HepG2 (cell line): Measurements from ENCODE around the gene PPP1CC. TPM values are rescaled to one million over a fixed set of nuclear protein-coding genes. Genes with fewer than 3 reads are reported as not detected.

Experiments used
- ATAC-seq: fragments of 200-7000 bp; cut with Tn5 transposase; 3 replicates; pipeline ENCODE4 v1.9.1; 2020; ENCODE audit warnings: mild to moderate bottlenecking, moderate library complexity
- BruUV-seq: library from RNA; stranded (reverse); fragments of 400-500 nt; replicated peaks from 2 replicates; lab custom pipeline; 2021; lab: Mats Ljungman, UMichigan
- CTCF ChIA-PET: fragments of 300-600 bp; formaldehyde crosslinking; extraction: SDS; loops from one replicate; lab custom pipeline; 2021; ENCODE audit warnings: low total read pairs, inconsistent platforms, low intra/inter-chr PET ratio; lab: Yijun Ruan, JAX
- POLR2A ChIA-PET: fragments of 350-600 bp; sonication (Branson Sonifier 250); formaldehyde crosslinking; loops from one replicate; lab custom pipeline; 2020; ENCODE audit warnings: antibody characterized with exemption, inconsistent platforms; lab: Yijun Ruan, JAX
- DNase-seq: peaks from one replicate; pipeline ENCODE4 v3.0.0-alpha.2; 2015; ENCODE audit warnings: low spot score
- FAIRE-seq: peaks from 3 replicates; lab custom pipeline; 2011; peaks lifted over from hg19 to GRCh38; lab: Jason Lieb, UNC
- H2AFZ ChIP-seq: one replicate; pipeline ENCODE4 v1.6.1; 2011; ENCODE audit warnings: low read length, inconsistent platforms
- H3K27ac ChIP-seq: fragments of 300-600 bp; 3 replicates; pipeline ENCODE4 v1.8.0; 2011; ENCODE audit warnings: mixed run types, mild to moderate bottlenecking, mixed read lengths, low read length, inconsistent platforms; ENCODE audit not compliant: insufficient read depth; ENCODE audit errors: extremely low read length
- H3K27me3 ChIP-seq, 2 experiments: fragments of 200-600 bp in 1 of 2; 2 replicates in 1 of 2; 3 replicates in 1 of 2; pipeline versions ENCODE4 v1.6.0 to v1.8.0; 2011; ENCODE audit warnings: low read length in 2 of 2, mild to moderate bottlenecking in 2 of 2, moderate library complexity in 2 of 2, inconsistent platforms in 1 of 2; ENCODE audit not compliant: insufficient read depth in 2 of 2, control insufficient read depth in 1 of 2
- H3K36me3 ChIP-seq, 2 experiments: fragments of 200-600 bp in 1 of 2; replicated peaks in 1 of 2; 2 replicates in 1 of 2; 3 replicates in 1 of 2; pipeline versions ENCODE4 v1.5.1 to v1.8.0; 2011; ENCODE audit warnings: low read length in 2 of 2, inconsistent platforms in 1 of 2; ENCODE audit not compliant: insufficient read depth in 2 of 2, control insufficient read depth in 1 of 2
- H3K4me1 ChIP-seq: 2 replicates; pipeline ENCODE4 v1.5.1; 2012; ENCODE audit warnings: low read length, inconsistent platforms; ENCODE audit not compliant: insufficient read depth
- H3K4me2 ChIP-seq: 2 replicates; pipeline ENCODE4 v1.6.0; 2011; ENCODE audit warnings: low read depth, low read length, inconsistent platforms
- H3K4me3 ChIP-seq, 3 experiments: fragments of 200-600 bp in 1 of 3; sonication (generic), shearing (Covaris generic) in 1 of 3; replicated peaks in 1 of 3; 2 replicates each; pipeline ENCODE4 v1.5.1; 2011 to 2016; ENCODE audit warnings: low read length in 3 of 3, inconsistent platforms in 2 of 3, low read depth in 2 of 3, mild to moderate bottlenecking in 2 of 3, control low read depth in 1 of 3, mixed read lengths in 1 of 3; ENCODE audit not compliant: insufficient read depth in 1 of 3
- H3K79me2 ChIP-seq: one replicate; pipeline ENCODE4 v1.6.1; 2011; ENCODE audit warnings: low read length, inconsistent platforms; ENCODE audit not compliant: insufficient read depth
- H3K9ac ChIP-seq: 2 replicates; pipeline ENCODE4 v1.6.0; 2011; ENCODE audit warnings: mild to moderate bottlenecking, low read depth, low read length, inconsistent platforms; ENCODE audit not compliant: insufficient read depth
- H3K9me3 ChIP-seq: 2 replicates; pipeline ENCODE4 v1.5.1; 2012; ENCODE audit warnings: mild to moderate bottlenecking, low read length
- H4K20me1 ChIP-seq: 2 replicates; pipeline ENCODE4 v1.6.0; 2011; ENCODE audit warnings: inconsistent platforms, mild to moderate bottlenecking, low read length, moderate library complexity; ENCODE audit not compliant: insufficient read depth
- RBM39 ChIP-seq: fragments of 200-400 bp; formaldehyde crosslinking; IDR thresholded peaks from one replicate; pipeline ENCODE4 v1.6.1; 2018; ENCODE audit warnings: antibody characterized with exemption, mild to moderate bottlenecking, low read depth, low read length; ENCODE audit not compliant: poor library complexity, severe bottlenecking
- SALL2 ChIP-seq: sonication (generic); formaldehyde crosslinking; IDR thresholded peaks from 2 replicates; pipeline ENCODE4 v1.8.1; 2023; ENCODE audit warnings: mild to moderate bottlenecking, missing genetic modification reagents, inconsistent platforms
- SMC3 ChIP-seq: IDR thresholded peaks from 2 replicates; pipeline ENCODE4 v1.6.1; 2011; ENCODE audit warnings: low read length, improper control_type of control experiment
- ZBTB25 ChIP-seq: IDR thresholded peaks from 2 replicates; pipeline ENCODE4 v1.6.1; 2018; ENCODE audit warnings: missing genetic modification reagents
- ZNF253 ChIP-seq: sonication (generic); formaldehyde crosslinking; IDR thresholded peaks from 2 replicates; pipeline ENCODE4 v1.8.0; 2022; ENCODE audit warnings: mild to moderate bottlenecking, missing genetic modification reagents, borderline replicate concordance
- ZNF431 ChIP-seq: sonication (generic); formaldehyde crosslinking; IDR thresholded peaks from 2 replicates; pipeline ENCODE4 v1.9.0; 2022; ENCODE audit warnings: missing genetic modification reagents, low read depth, mild to moderate bottlenecking, borderline replicate concordance
- ZNF501 ChIP-seq: sonication (generic); formaldehyde crosslinking; IDR thresholded peaks from 2 replicates; pipeline ENCODE4 v1.5.1; 2020; ENCODE audit warnings: mild to moderate bottlenecking, moderate library complexity, missing genetic modification reagents
- ZNF572 ChIP-seq: sonication (generic); formaldehyde crosslinking; IDR thresholded peaks from 2 replicates; pipeline ENCODE4 v1.5.1; 2020; ENCODE audit warnings: mild to moderate bottlenecking, missing genetic modification reagents
- ZNF576 ChIP-seq: sonication (generic); formaldehyde crosslinking; IDR thresholded peaks from 2 replicates; pipeline ENCODE4 v1.4.0; 2020; ENCODE audit warnings: mild to moderate bottlenecking, missing genetic modification reagents
- ZNF577 ChIP-seq: sonication (generic); formaldehyde crosslinking; IDR thresholded peaks from 2 replicates; pipeline ENCODE4 v1.4.0; 2020; ENCODE audit warnings: mild to moderate bottlenecking, low read depth, missing genetic modification reagents, borderline replicate concordance
- WGBS: methylation state at CpG from one replicate; pipeline ENCODE4 v1.1.6; 2017; ENCODE audit warnings: low lambda C conversion rate; 5-methylcytosine and 5-hydroxymethylcytosine counted together
- in situ Hi-C: cut with HindIII; loops from 2 replicates; pipeline ENCODE4 v1.10.0; 2017; ENCODE audit warnings: low pct_unique_long_range_greater_than_20kb; ENCODE audit not compliant: extremely low pct_ligation_motif_present
- intact Hi-C: fragments of 100-400 bp; cut with micrococcal nuclease; formaldehyde crosslinking; loops from one replicate; pipeline ENCODE4 v1.10.0; 2022; ENCODE audit not compliant: unreplicated experiment
- polyA plus RNA-seq, 8 experiments: library from polyadenylated mRNA; depleted of rRNA in 3 of 8; stranded (reverse) in 7 of 8; unstranded in 1 of 8; fragments of >200 nt; fragmentation: Illumina TruSeq in 4 of 8; extraction: Trizol in 4 of 8; gene quantifications; 2 replicates each; pipeline versions ENCODE4 v1.2.1 to v1.2.3, GENCODE V29; 2011 to 2016; ENCODE audit warnings: low read depth in 4 of 8, missing spikeins in 1 of 8, mixed read lengths in 1 of 8; ENCODE audit not compliant: insufficient read depth in 1 of 8
- total RNA-seq, 5 experiments: library from RNA; depleted of rRNA; stranded (reverse); fragments of >200 nt; fragmentation: Illumina TruSeq; extraction: Trizol; gene quantifications; 2 replicates each; pipeline ENCODE4 v1.2.3, GENCODE V29; 2016; ENCODE audit warnings: low read depth in 1 of 5
- TF ChIP-seq, protein P1 (sequence below): sonication (generic); formaldehyde crosslinking; IDR thresholded peaks from 2 replicates; pipeline ENCODE4 v1.5.1; 2020; ENCODE audit warnings: mild to moderate bottlenecking, missing genetic modification reagents, moderate library complexity
- TF ChIP-seq, protein P2 (sequence below): sonication (generic); formaldehyde crosslinking; IDR thresholded peaks from 2 replicates; pipeline ENCODE4 v1.5.0; 2020; ENCODE audit warnings: missing genetic modification reagents

The PPP1CC gene
- total and polyA plus RNA-seq, 2 of the 13 experiments (the other 11 are each of a cell fraction or from before 2014, with no cell fraction given): 178 to 187 TPM

GRCh38 chr12:110733900-110734299 is 8.8 kb downstream of the PPP1CC start:
- intact Hi-C loops: no loop called here
- ChIA-PET POLR2A (interaction anchor here (0.6 to 1.1 kb wide), 2 partner anchors 9 to 18 kb away, joined by 4 to 5 read pairs; partner anchors contain the start of gene PPP1CC), CTCF (no interaction called here)
- peak overlapping the region; percentile 19; the same call in 1 of the 2 replicates for H3K4me2 ChIP-seq
- no peaks in the 10 kb centered on the region for H3K27me3 ChIP-seq
- no peak overlapping the region for H2AFZ ChIP-seq
- no peak for TF ChIP-seq SALL2 (CRISPR knock-in tag)
- TF ChIP-seq ZNF576 (CRISPR knock-in tag): no peak
- TF ChIP-seq, protein P1, sequence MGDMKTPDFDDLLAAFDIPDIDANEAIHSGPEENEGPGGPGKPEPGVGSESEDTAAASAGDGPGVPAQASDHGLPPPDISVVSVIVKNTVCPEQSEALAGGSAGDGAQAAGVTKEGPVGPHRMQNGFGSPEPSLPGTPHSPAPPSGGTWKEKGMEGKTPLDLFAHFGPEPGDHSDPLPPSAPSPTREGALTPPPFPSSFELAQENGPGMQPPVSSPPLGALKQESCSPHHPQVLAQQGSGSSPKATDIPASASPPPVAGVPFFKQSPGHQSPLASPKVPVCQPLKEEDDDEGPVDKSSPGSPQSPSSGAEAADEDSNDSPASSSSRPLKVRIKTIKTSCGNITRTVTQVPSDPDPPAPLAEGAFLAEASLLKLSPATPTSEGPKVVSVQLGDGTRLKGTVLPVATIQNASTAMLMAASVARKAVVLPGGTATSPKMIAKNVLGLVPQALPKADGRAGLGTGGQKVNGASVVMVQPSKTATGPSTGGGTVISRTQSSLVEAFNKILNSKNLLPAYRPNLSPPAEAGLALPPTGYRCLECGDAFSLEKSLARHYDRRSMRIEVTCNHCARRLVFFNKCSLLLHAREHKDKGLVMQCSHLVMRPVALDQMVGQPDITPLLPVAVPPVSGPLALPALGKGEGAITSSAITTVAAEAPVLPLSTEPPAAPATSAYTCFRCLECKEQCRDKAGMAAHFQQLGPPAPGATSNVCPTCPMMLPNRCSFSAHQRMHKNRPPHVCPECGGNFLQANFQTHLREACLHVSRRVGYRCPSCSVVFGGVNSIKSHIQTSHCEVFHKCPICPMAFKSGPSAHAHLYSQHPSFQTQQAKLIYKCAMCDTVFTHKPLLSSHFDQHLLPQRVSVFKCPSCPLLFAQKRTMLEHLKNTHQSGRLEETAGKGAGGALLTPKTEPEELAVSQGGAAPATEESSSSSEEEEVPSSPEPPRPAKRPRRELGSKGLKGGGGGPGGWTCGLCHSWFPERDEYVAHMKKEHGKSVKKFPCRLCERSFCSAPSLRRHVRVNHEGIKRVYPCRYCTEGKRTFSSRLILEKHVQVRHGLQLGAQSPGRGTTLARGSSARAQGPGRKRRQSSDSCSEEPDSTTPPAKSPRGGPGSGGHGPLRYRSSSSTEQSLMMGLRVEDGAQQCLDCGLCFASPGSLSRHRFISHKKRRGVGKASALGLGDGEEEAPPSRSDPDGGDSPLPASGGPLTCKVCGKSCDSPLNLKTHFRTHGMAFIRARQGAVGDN (CRISPR knock-in tag): no peak
- TF ChIP-seq ZNF577 (CRISPR knock-in tag): no peak
- TF ChIP-seq ZNF572 (CRISPR knock-in tag): no peak
- no peak for TF ChIP-seq RBM39
- no peak for TF ChIP-seq SMC3
- TF ChIP-seq ZNF253: no peak
- TF ChIP-seq ZNF501 (CRISPR knock-in tag): no peak
- TF ChIP-seq, protein P2, sequence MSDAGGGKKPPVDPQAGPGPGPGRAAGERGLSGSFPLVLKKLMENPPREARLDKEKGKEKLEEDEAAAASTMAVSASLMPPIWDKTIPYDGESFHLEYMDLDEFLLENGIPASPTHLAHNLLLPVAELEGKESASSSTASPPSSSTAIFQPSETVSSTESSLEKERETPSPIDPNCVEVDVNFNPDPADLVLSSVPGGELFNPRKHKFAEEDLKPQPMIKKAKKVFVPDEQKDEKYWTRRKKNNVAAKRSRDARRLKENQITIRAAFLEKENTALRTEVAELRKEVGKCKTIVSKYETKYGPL: no peak
- no peak for TF ChIP-seq ZBTB25 (CRISPR knock-in tag)
- TF ChIP-seq ZNF431 (CRISPR knock-in tag): no peak
- in situ Hi-C loops: no loop called here
- peaks cover 79% of the 10 kb centered on the region for H3K79me2 ChIP-seq
- no peak overlapping the region for H3K27ac ChIP-seq
- peaks cover 85% of the 10 kb centered on the region for H4K20me1 ChIP-seq
- no peaks in the 10 kb centered on the region for H3K9me3 ChIP-seq
- DNase-seq (no peak), ATAC-seq (peak; percentile 39), FAIRE-seq (no peak)
- peaks cover 89% of the 10 kb centered on the region for H3K4me1 ChIP-seq
- H3K4me3 ChIP-seq: no peak overlapping the region
- peaks cover 16 to 62% of the 10 kb centered on the region in 2 experiments for H3K36me3 ChIP-seq
- H3K9ac ChIP-seq: no peak overlapping the region
- BruUV-seq: no TSS peak
- 50% methylated on average over 1 of the region's 1 CpG for WGBS
